AG04450 (cell line): ENCODE results near the gene XXYLT1. TPM values are rescaled to one million over a fixed set of nuclear protein-coding genes. Genes with fewer than 3 reads are reported as not detected.

Experiments used
- CTCF ChIA-PET: fragments of 300-600, 350-600 bp; formaldehyde crosslinking; extraction: SDS; loops from one replicate; lab custom pipeline; 2022; ENCODE audit warnings: antibody characterized with exemption, inconsistent platforms; lab: Charles Lee
- POLR2A ChIA-PET: fragments of 350-600 bp; formaldehyde crosslinking; extraction: SDS; loops from one replicate; lab custom pipeline; 2021; ENCODE audit warnings: antibody characterized with exemption, inconsistent platforms; lab: Yijun Ruan, JAX
- DNase-seq: peaks from one replicate; pipeline ENCODE4 v3.0.0-alpha.2; 2011; ENCODE audit warnings: low read depth, low spot score
- H3K27ac ChIP-seq: one replicate; pipeline ENCODE4 v1.5.1; 2012; ENCODE audit warnings: low read depth, low read length, control low read depth
- H3K27me3 ChIP-seq: one replicate; pipeline ENCODE4 v1.6.0; 2012; ENCODE audit warnings: low read length; ENCODE audit not compliant: control insufficient read depth, insufficient read depth
- H3K4me3 ChIP-seq: 2 replicates; pipeline ENCODE4 v1.5.1; 2011; ENCODE audit warnings: mild to moderate bottlenecking, low read depth, low read length, control low read depth
- H3K9me3 ChIP-seq: 2 replicates; pipeline ENCODE4 v1.5.1; 2012; ENCODE audit warnings: low read length; ENCODE audit not compliant: control insufficient read depth, insufficient read depth
- CTCF ChIP-seq: IDR thresholded peaks from 2 replicates; pipeline ENCODE4 v1.5.1; 2011; ENCODE audit warnings: low read depth, low read length, control low read depth, inconsistent platforms
- polyA plus RNA-seq: library from polyadenylated mRNA; depleted of rRNA; stranded (reverse); fragments of >200 nt; gene quantifications from 2 replicates; pipeline ENCODE4 v1.2.3, GENCODE V29; 2011

The XXYLT1 gene
- polyA plus RNA-seq, 1 experiment = 16.5 TPM

GRCh38 chr3:195177422-195178123 lies 93.4 kb downstream of the XXYLT1 start:
- Histone ChIP-seq H3K9me3 (peaks cover 3% of the 10 kb centered on the region; the same call in 1 of the 2 replicates), H3K27ac (no peak overlapping the region), H3K4me3 (no peak overlapping the region), H3K27me3 (no peaks in the 10 kb centered on the region)
- CTCF ChIA-PET = interaction anchor here (0.6 kb wide), 1 partner anchor 544 kb away, joined by 10 read pairs; no protein-coding TSS in a partner anchor
- TF ChIP-seq CTCF = no peak
- DNase-seq = no peak
- POLR2A ChIA-PET = no interaction called here

DNA sequence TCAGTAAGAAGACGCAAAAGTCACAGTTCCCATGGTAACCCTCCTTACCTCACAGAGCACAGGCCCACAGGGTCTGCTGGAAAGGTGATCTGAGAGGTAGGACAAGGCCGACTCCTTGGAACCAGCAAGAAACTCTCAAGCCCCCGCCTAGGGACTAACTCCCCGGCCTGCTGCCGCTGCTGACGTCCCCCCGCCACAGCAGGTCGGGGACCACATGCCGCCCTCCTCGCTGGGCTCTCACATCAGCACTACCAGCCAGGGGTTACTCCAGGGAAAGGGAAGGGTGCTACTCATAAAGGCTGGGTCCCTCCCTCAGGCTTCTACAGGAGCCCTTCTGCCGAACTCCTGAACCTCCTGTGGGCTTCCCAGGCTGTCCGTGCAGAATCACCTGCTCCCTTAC lies 94.2 kb downstream of the XXYLT1 start:
- CTCF ChIA-PET = no interaction called here
- no peak overlapping the region for H3K4me3 ChIP-seq
- POLR2A ChIA-PET = no interaction called here
- DNase-seq = no peak
- no peaks in the 10 kb centered on the region for H3K27me3 ChIP-seq
- no peak for TF ChIP-seq CTCF
- H3K27ac ChIP-seq = no peak overlapping the region
- H3K9me3 ChIP-seq = peaks cover 3% of the 10 kb centered on the region; the same call in 1 of the 2 replicates

- no peak for TF ChIP-seq CTCF
- DNase-seq = no peak
- ChIA-PET POLR2A (no interaction called here), CTCF (interaction anchor here (0.7 kb wide), 1 partner anchor 95 kb away, joined by 3 read pairs; the partner anchor contains the start of gene XXYLT1)
- H3K27ac ChIP-seq = no peak overlapping the region
- peaks cover 3% of the 10 kb centered on the region; the same call in 1 of the 2 replicates for H3K9me3 ChIP-seq
- no peaks in the 10 kb centered on the region for H3K27me3 ChIP-seq
- no peak overlapping the region for H3K4me3 ChIP-seq
These were observed 95.3 kb downstream of the XXYLT1 start for GRCh38 chr3:195175476-195176337.

- H3K4me3 ChIP-seq = no peak overlapping the region
- no peak overlapping the region for H3K27ac ChIP-seq
- peaks cover 3% of the 10 kb centered on the region; the same call in 1 of the 2 replicates for H3K9me3 ChIP-seq
- DNase-seq = no peak
- no peaks in the 10 kb centered on the region for H3K27me3 ChIP-seq
- ChIA-PET POLR2A (no interaction called here), CTCF (interaction anchor here (0.7 kb wide), 1 partner anchor 96 kb away, joined by 3 read pairs; the partner anchor contains the start of gene XXYLT1)
- TF ChIP-seq CTCF = no peak
These were observed 95.9 kb downstream of the XXYLT1 start for GRCh38 chr3:195175076-195175475.
